Measurements from ENCODE around the gene MRPS26.
"Not testable (repeated sequence)": the region's sequence is repeated elsewhere in the genome, so short reads cannot be mapped to it uniquely, and the experiment has no call there.

DNA sequence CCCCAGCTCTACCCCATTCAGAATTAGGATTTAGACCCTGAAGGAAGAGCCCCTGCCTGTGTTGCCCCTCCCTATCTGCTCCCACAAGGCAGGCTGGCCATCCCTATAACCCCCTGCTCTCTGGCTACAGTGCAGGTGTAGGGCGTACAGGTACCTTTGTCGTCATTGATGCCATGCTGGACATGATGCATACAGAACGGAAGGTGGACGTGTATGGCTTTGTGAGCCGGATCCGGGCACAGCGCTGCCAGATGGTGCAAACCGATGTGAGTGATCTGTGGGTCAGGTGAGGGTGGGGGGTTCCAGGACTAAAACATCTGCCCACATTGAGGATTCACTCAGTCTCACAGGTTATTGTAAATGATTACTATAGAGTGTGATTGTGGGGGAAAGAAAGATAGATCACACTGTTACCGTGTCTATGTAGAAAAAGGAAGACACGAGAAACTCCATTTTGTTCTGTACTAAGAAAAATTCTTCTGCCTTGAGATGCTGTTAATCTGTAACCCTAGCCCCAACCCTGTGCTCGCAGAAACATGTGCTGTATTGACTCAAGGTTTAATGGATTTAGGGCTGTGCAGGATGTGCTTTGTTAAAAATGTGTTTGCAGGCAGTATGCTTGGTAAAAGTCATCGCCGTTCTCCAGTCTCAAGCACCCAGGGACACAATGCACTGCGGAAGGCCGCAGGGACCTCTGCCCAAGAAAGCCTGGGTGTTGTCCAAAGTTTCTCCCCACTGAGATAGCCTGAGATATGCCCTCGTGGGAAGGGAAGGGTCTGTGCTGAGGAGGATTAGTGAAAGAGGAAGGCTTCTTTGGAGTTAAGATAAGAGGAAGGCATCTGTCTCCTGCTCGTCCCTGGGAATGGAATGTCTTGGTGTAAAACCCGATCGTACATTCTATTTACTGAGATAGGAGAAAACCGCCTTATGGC, 23.0 kb upstream of the MRPS26 start:
- TF ChIP-seq SP1 (CRISPR knock-in tag; conservative IDR thresholded peaks at IDR 0.05); NR2C2 (CRISPR knock-in tag; IDR thresholded peaks at IDR 0.05); TCF7 (CRISPR knock-in tag; IDR thresholded peaks at IDR 0.05; ENCODE audit: low read depth); JUN (CRISPR knock-in tag; IDR thresholded peaks at IDR 0.05); ZNF423 (CRISPR knock-in tag; IDR thresholded peaks at IDR 0.05): not testable (repeated sequence)
- TF ChIP-seq, protein P1, sequence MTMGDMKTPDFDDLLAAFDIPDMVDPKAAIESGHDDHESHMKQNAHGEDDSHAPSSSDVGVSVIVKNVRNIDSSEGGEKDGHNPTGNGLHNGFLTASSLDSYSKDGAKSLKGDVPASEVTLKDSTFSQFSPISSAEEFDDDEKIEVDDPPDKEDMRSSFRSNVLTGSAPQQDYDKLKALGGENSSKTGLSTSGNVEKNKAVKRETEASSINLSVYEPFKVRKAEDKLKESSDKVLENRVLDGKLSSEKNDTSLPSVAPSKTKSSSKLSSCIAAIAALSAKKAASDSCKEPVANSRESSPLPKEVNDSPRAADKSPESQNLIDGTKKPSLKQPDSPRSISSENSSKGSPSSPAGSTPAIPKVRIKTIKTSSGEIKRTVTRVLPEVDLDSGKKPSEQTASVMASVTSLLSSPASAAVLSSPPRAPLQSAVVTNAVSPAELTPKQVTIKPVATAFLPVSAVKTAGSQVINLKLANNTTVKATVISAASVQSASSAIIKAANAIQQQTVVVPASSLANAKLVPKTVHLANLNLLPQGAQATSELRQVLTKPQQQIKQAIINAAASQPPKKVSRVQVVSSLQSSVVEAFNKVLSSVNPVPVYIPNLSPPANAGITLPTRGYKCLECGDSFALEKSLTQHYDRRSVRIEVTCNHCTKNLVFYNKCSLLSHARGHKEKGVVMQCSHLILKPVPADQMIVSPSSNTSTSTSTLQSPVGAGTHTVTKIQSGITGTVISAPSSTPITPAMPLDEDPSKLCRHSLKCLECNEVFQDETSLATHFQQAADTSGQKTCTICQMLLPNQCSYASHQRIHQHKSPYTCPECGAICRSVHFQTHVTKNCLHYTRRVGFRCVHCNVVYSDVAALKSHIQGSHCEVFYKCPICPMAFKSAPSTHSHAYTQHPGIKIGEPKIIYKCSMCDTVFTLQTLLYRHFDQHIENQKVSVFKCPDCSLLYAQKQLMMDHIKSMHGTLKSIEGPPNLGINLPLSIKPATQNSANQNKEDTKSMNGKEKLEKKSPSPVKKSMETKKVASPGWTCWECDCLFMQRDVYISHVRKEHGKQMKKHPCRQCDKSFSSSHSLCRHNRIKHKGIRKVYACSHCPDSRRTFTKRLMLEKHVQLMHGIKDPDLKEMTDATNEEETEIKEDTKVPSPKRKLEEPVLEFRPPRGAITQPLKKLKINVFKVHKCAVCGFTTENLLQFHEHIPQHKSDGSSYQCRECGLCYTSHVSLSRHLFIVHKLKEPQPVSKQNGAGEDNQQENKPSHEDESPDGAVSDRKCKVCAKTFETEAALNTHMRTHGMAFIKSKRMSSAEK (CRISPR knock-in tag; IDR thresholded peaks at IDR 0.05; ENCODE audit: borderline replicate concordance) = not testable (repeated sequence)
- TF ChIP-seq, protein P2, sequence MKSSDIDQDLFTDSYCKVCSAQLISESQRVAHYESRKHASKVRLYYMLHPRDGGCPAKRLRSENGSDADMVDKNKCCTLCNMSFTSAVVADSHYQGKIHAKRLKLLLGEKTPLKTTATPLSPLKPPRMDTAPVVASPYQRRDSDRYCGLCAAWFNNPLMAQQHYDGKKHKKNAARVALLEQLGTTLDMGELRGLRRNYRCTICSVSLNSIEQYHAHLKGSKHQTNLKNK (CRISPR knock-in tag; IDR thresholded peaks at IDR 0.05) = not testable (repeated sequence)
- TF ChIP-seq, protein P3, sequence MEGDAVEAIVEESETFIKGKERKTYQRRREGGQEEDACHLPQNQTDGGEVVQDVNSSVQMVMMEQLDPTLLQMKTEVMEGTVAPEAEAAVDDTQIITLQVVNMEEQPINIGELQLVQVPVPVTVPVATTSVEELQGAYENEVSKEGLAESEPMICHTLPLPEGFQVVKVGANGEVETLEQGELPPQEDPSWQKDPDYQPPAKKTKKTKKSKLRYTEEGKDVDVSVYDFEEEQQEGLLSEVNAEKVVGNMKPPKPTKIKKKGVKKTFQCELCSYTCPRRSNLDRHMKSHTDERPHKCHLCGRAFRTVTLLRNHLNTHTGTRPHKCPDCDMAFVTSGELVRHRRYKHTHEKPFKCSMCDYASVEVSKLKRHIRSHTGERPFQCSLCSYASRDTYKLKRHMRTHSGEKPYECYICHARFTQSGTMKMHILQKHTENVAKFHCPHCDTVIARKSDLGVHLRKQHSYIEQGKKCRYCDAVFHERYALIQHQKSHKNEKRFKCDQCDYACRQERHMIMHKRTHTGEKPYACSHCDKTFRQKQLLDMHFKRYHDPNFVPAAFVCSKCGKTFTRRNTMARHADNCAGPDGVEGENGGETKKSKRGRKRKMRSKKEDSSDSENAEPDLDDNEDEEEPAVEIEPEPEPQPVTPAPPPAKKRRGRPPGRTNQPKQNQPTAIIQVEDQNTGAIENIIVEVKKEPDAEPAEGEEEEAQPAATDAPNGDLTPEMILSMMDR (IDR thresholded peaks at IDR 0.05) = not testable (repeated sequence)

Data from WTC11 (cell line).